Skeletal muscle cell (primary cell): ENCODE measurements around the gene PORCN.
"Not testable (repeated sequence)": the region's sequence is repeated elsewhere in the genome, so short reads cannot be mapped to it uniquely, and the experiment has no call there.

Experiments used
- DNase-seq: peaks from one replicate; pipeline ENCODE4 v3.0.0-alpha.2; 2010; ENCODE audit warnings: low read depth
- H3K4me3 ChIP-seq: 2 replicates; pipeline ENCODE4 v1.5.1; 2011; ENCODE audit warnings: low read depth, mild to moderate bottlenecking, control low read depth, low read length, moderate library complexity

PORCN gene

GRCh38 chrX:48532161-48532560 lies 23.4 kb downstream of the PORCN start:
- no peak for DNase-seq
- H3K4me3 ChIP-seq = no peak overlapping the region

- no peak overlapping the region for H3K4me3 ChIP-seq
- no peak for DNase-seq
These were observed 24.4 kb downstream of the PORCN start for GRCh38 chrX:48533165-48533564.

GRCh38 chrX:48538641-48539344 lies 30.0 kb downstream of the PORCN start:
- DNase-seq = no peak
- H3K4me3 ChIP-seq = peak overlapping the region; percentile 71

GRCh38 chrX:48539345-48540027 lies 30.7 kb downstream of the PORCN start, which contains the start of gene TBC1D25:
TBC1D25 (plus strand) TSS chrX:48539714; CDS start chrX:48539798, 84 bp downstream.
- peak; percentile 86 for DNase-seq
- peak within 1 kb of the TSS; percentile 71 for H3K4me3 ChIP-seq

GRCh38 chrX:48540028-48540375 lies 31.2 kb downstream of the PORCN start:
- H3K4me3 ChIP-seq = peak overlapping the region; percentile 71
- no peak for DNase-seq

GRCh38 chrX:48540480-48540879 lies 31.7 kb downstream of the PORCN start:
- H3K4me3 ChIP-seq = peak overlapping the region; percentile 71
- DNase-seq = no peak

- H3K4me3 ChIP-seq = no peak overlapping the region
- no peak for DNase-seq
These were observed 32.5 kb downstream of the PORCN start for GRCh38 chrX:48541140-48541814.

GRCh38 chrX:48548871-48549270 lies 40.1 kb downstream of the PORCN start:
- H3K4me3 ChIP-seq = no peak overlapping the region
- no peak for DNase-seq

- DNase-seq, H3K4me3 ChIP-seq: not testable (repeated sequence)
These were observed 47.0 kb downstream of the PORCN start for GRCh38 chrX:48555731-48556325.

GRCh38 chrX:48558271-48558670 lies 49.5 kb downstream of the PORCN start:
- H3K4me3 ChIP-seq = no peak overlapping the region
- DNase-seq = no peak

- no peak overlapping the region for H3K4me3 ChIP-seq
- DNase-seq = no peak
These were observed 50.8 kb downstream of the PORCN start for GRCh38 chrX:48559636-48560035.

GRCh38 chrX:48560056-48560455 lies 51.3 kb downstream of the PORCN start:
- no peak overlapping the region for H3K4me3 ChIP-seq
- no peak for DNase-seq

- H3K4me3 ChIP-seq = no peak overlapping the region
- DNase-seq = no peak
These were observed 51.9 kb downstream of the PORCN start for GRCh38 chrX:48560681-48561080.

- no peak overlapping the region for H3K4me3 ChIP-seq
- no peak for DNase-seq
These were observed 61.2 kb downstream of the PORCN start for GRCh38 chrX:48569958-48570357.
